T-helper 1 cell treated with Interleukin-12 subunit alpha and Interleukin-12 subunit beta and Interleukin-4 antibody, amounts not matched to agents 30 μg/mL and 1 μg/mL, for 36 hours (primary cell): ENCODE data around the gene WDR93.

Experiments
- H3K27ac Mint-ChIP-seq: one replicate; pipeline ENCODE4 v1.8.0; 2021; ENCODE audit warnings: mild to moderate bottlenecking, mixed read lengths
- H3K27me3 Mint-ChIP-seq: one replicate; pipeline ENCODE4 v1.8.0; 2021; ENCODE audit warnings: low read depth, mixed read lengths
- H3K36me3 Mint-ChIP-seq: one replicate; pipeline ENCODE4 v1.8.0; 2021; ENCODE audit warnings: low read depth, mixed read lengths
- H3K4me1 Mint-ChIP-seq: one replicate; pipeline ENCODE4 v1.8.0; 2021; ENCODE audit warnings: low read depth, mixed read lengths
- H3K4me3 Mint-ChIP-seq: one replicate; pipeline ENCODE4 v1.8.0; 2021; ENCODE audit warnings: mild to moderate bottlenecking, moderate library complexity, mixed read lengths
- H3K9me3 Mint-ChIP-seq: one replicate; pipeline ENCODE4 v1.8.0; 2021; ENCODE audit warnings: mixed read lengths

Gene WDR93

DNA sequence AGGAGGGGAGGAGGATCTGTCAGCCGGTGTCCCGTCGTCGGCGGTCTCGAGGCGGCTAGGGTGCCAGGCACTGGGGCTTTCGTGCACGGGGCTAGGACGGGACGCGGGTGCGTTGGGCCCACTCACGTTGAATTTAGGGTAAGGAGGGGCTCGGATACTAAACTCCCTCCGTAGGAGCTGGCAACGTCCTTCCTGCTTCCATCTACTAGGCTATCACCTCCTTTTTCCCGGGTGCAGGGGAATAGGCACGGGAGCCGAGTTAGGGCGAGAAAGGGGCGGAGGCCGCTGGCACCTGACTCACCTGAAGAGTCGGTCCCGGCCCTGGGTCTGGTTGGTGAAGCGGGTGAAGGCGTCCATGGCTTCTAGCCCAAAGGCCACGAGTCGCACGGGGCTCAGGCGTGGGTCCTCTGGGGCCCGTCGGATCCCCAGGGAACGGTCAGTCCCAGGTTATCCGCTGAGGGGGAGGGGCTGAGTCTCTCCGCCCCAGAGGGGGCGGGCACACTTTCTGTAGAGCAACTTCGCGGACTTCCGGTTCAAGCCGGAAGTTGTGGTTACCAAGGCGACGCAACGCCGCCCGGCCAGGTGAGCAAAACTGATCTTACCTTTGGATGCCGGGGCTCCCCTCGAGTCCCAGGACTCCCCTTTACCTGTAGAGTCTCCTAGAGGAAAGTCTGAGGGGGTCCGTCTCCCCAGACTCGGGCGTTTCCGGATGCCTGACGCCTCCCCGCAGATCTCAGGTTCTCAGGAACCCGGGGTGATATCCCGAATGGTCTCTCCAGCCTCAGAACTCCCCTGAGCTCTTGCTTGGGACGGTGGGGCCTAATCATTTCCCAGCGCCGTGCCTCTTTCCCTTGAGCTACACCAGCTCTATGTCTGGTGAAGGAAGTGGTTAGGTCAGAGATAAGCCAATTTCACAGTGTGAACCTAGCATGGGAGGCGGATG, at the start of gene WDR93, which contains the start of gene PEX11A:
Gene WDR93, plus strand, starts transcription at position 536 of the 943 bp plus-strand sequence. CDS start 10,936 bp downstream, outside the sequence.
Gene PEX11A, minus strand, starts transcription at position 479 of the 943 bp plus-strand sequence. Its CDS starts 122 bp downstream, at position 357.
- Mint-ChIP-seq H3K36me3 (peaks cover 3% of the 10 kb centered on the region), H3K27me3 (peaks cover 15% of the 10 kb centered on the region), H3K4me1 (peaks cover 15% of the 10 kb centered on the region), H3K27ac (peak within 1 kb of the TSS; percentile 75), H3K4me3 (peak within 1 kb of the TSS; percentile 84), H3K9me3 (peaks cover 4% of the 10 kb centered on the region)

GRCh38 chr15:89641053-89641452, 49.6 kb upstream of the WDR93 start:
- Mint-ChIP-seq H3K36me3 (no peaks in the 10 kb centered on the region), H3K4me1 (no peaks in the 10 kb centered on the region), H3K27me3 (no peaks in the 10 kb centered on the region), H3K9me3 (no peaks in the 10 kb centered on the region), H3K4me3 (no peak overlapping the region), H3K27ac (no peak overlapping the region)

DNA sequence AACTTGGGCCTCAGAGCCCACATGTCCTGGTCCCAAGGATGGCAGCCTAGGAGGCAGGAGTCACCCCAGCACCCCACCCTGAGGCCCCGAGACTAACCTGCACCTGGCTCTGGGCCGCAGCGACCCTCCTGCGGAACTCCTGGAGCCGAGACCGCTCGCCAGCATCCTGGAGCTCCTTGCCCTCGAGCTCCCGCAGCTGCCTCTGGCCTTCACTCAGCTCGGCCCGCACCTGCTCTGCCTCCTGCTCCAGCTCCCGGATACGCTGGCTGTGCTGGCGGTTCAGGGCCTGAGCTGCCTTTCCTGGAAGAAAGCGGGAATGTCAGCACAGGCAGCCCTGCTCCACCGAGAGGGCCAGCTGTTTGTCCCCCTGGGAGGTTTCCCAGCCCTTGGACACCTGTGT, 48.5 kb upstream of the WDR93 start:
- Mint-ChIP-seq H3K27me3 (no peaks in the 10 kb centered on the region), H3K4me1 (peaks cover under 1% of the 10 kb centered on the region), H3K36me3 (no peaks in the 10 kb centered on the region), H3K4me3 (no peak overlapping the region), H3K9me3 (no peaks in the 10 kb centered on the region), H3K27ac (no peak overlapping the region)

DNA sequence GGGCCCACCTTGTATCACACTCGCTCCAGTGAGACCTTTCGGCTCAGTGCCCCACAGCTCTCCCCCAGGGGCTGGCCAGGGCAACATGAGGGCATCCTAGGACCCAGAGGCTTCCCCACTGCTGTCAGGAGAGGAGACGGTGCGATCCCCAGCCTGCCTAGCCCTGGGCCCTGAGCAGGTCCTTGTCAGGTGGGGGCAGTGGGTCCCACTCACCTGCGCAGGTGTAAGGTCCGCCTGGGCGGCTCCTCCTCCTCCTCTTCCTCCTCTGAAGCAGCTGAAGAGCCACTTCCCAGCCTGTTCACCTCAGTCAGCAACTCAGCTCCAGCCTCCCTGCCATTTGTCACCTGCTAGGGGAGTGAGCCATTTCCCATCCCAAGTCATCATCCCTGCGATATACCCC, 44.9 kb upstream of the WDR93 start:
- H3K36me3 Mint-ChIP-seq, result no peaks in the 10 kb centered on the region
- no peaks in the 10 kb centered on the region for H3K9me3 Mint-ChIP-seq
- no peaks in the 10 kb centered on the region for H3K27me3 Mint-ChIP-seq
- peaks cover 2% of the 10 kb centered on the region for H3K4me1 Mint-ChIP-seq
- no peak overlapping the region for H3K27ac Mint-ChIP-seq
- H3K4me3 Mint-ChIP-seq, result no peak overlapping the region

- no peaks in the 10 kb centered on the region for H3K27me3 Mint-ChIP-seq
- H3K4me1 Mint-ChIP-seq, result peaks cover 2% of the 10 kb centered on the region
- H3K36me3 Mint-ChIP-seq, result no peaks in the 10 kb centered on the region
- no peaks in the 10 kb centered on the region for H3K9me3 Mint-ChIP-seq
- no peak overlapping the region for H3K4me3 Mint-ChIP-seq
- H3K27ac Mint-ChIP-seq, result no peak overlapping the region
Observed at GRCh38 chr15:89646416-89647141, 44.0 kb upstream of the WDR93 start.

- H3K9me3 Mint-ChIP-seq, result no peaks in the 10 kb centered on the region
- H3K4me1 Mint-ChIP-seq, result peaks cover 2% of the 10 kb centered on the region
- H3K36me3 Mint-ChIP-seq, result no peaks in the 10 kb centered on the region
- no peaks in the 10 kb centered on the region for H3K27me3 Mint-ChIP-seq
- no peak overlapping the region for H3K27ac Mint-ChIP-seq
- no peak overlapping the region for H3K4me3 Mint-ChIP-seq
Observed at GRCh38 chr15:89647191-89647851, 43.3 kb upstream of the WDR93 start.

DNA sequence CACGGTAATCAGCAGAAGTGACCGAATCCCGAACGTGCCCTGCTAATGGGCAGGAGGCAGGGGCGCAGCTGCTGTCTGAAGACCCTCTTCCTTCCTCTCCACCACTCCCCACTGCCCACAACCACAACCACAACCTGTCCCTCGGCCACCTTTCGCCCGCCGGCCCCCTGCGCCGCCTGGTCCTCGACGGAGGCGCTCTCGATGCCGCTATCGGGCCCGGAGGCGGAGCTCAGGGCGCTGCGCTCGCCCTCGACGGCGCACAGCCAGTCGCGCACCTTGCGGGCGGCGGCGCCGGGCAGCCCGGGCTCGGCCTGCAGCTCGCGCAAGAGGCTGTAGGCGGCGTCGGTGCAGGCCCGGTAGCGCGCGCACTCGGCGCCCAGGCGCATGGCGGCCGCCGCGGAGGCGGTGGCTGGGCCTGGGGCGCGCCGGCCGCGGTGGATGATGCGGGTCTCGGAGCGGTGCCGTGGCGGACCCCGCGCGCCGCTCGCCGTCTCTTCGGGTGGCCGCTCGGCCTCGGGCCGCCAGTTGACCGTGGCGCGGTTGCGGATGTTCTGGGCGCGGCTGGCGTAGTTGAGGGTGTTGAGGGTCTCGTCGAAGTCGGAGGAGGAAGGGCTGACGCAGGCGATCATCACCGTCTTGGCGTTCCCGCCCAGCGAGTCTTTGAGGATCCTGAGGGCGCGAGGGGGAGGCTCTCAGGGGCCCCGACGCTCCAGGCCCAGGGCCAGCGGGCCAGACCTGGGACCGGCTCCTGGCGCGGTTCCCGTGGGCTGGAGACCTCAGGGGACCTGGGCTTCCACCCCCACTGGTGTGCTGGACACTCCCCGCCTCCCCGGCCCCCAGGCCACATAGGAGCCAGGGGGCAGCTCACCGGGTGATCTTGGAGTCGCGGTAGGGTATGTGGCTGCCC, 42.3 kb upstream of the WDR93 start:
- Mint-ChIP-seq H3K9me3 (no peaks in the 10 kb centered on the region), H3K36me3 (no peaks in the 10 kb centered on the region), H3K4me1 (peaks cover 2% of the 10 kb centered on the region), H3K4me3 (no peak overlapping the region), H3K27ac (no peak overlapping the region), H3K27me3 (peaks cover 4% of the 10 kb centered on the region)

- peaks cover 2% of the 10 kb centered on the region for H3K4me1 Mint-ChIP-seq
- no peak overlapping the region for H3K4me3 Mint-ChIP-seq
- H3K27ac Mint-ChIP-seq, result no peak overlapping the region
- peaks cover 11% of the 10 kb centered on the region for H3K27me3 Mint-ChIP-seq
- no peaks in the 10 kb centered on the region for H3K9me3 Mint-ChIP-seq
- H3K36me3 Mint-ChIP-seq, result no peaks in the 10 kb centered on the region
Observed at GRCh38 chr15:89649013-89649625, 41.5 kb upstream of the WDR93 start.

- Mint-ChIP-seq H3K9me3 (no peaks in the 10 kb centered on the region), H3K4me3 (no peak overlapping the region), H3K27me3 (peaks cover 17% of the 10 kb centered on the region)
Observed at GRCh38 chr15:89649716-89650115, 40.9 kb upstream of the WDR93 start.

DNA sequence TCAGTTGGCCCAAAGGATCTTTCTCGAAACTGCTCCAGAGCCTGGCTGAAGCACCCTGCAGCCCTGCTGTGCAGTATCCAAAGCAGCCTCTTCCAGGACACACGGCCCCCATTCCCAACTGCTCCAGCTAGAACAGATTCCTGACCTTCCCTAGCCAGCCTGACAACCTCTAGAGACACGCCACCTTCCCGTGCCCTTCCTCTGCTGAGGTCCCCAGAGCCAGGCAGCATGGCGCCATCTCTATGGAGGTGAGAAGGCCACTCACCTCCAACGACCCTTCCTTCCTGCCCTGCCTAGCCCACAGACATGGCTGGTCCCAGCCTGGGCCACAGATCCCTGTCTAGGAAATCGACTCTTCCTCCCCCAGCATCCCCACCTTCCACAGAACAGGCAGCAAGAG, 38.5 kb upstream of the WDR93 start:
- peaks cover 11% of the 10 kb centered on the region for H3K4me1 Mint-ChIP-seq
- no peak overlapping the region for H3K27ac Mint-ChIP-seq
- peaks cover 36% of the 10 kb centered on the region for H3K27me3 Mint-ChIP-seq
- H3K4me3 Mint-ChIP-seq, result no peak overlapping the region
- H3K36me3 Mint-ChIP-seq, result peaks cover 4% of the 10 kb centered on the region
- no peaks in the 10 kb centered on the region for H3K9me3 Mint-ChIP-seq

More at GRCh38 chr15:89649716-89650115, 40.9 kb upstream of the WDR93 start:
- H3K27ac Mint-ChIP-seq, result no peak overlapping the region
- peaks cover 6% of the 10 kb centered on the region for H3K4me1 Mint-ChIP-seq
- no peaks in the 10 kb centered on the region for H3K36me3 Mint-ChIP-seq

DNA sequence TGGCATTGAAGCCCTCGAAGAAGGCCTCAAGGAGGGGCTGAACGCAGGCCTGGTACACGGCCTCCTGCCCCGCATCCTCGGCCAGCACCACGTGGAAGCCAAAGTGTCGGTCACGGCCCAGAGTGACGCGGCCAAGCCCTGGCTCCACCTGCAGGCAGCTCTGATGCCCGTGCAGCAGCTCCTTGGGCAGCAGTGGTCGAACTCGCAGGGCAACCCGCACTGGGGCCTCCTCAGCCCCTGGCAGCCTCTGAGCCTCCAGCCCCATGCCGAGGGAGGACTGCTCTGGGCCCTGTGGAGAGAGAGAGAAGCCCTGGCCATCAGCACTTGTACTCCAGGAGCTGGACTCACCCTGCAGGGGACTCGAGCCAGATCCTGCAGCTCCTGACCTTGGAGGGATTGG, 37.9 kb upstream of the WDR93 start:
- Mint-ChIP-seq H3K27ac (no peak overlapping the region), H3K36me3 (peaks cover 4% of the 10 kb centered on the region), H3K4me3 (no peak overlapping the region), H3K9me3 (no peaks in the 10 kb centered on the region), H3K4me1 (peaks cover 10% of the 10 kb centered on the region), H3K27me3 (peaks cover 36% of the 10 kb centered on the region)

DNA sequence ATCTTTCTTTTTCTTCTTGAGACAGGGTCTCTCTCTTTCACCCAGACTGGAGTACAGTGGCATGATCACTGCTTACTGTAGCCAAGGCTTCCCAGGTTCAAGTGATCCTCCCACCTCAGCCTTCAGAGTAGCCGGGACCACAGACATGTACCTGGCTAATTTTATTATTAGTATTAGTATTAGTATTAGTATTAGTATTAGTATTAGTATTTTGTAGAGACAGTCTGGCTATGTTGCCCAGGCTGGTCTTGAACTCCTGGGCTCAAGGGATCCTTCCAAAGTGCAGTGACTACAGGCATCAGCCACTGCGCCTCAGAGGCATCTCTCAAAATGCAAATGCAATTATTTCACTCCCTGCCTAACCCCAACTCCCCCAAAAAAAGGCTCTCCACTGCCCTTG, 37.0 kb upstream of the WDR93 start:
- H3K4me1 Mint-ChIP-seq, result peaks cover 10% of the 10 kb centered on the region
- H3K36me3 Mint-ChIP-seq, result peaks cover 4% of the 10 kb centered on the region
- no peak overlapping the region for H3K27ac Mint-ChIP-seq
- H3K4me3 Mint-ChIP-seq, result no peak overlapping the region
- H3K27me3 Mint-ChIP-seq, result peaks cover 36% of the 10 kb centered on the region
- H3K9me3 Mint-ChIP-seq, result no peaks in the 10 kb centered on the region

- H3K27ac Mint-ChIP-seq, result no peak overlapping the region
Observed at GRCh38 chr15:89654301-89654761, 36.3 kb upstream of the WDR93 start.

More at GRCh38 chr15:89654301-89654761, 36.3 kb upstream of the WDR93 start:
- H3K4me1 Mint-ChIP-seq, result peaks cover 10% of the 10 kb centered on the region
- H3K27me3 Mint-ChIP-seq, result peaks cover 42% of the 10 kb centered on the region
- no peaks in the 10 kb centered on the region for H3K9me3 Mint-ChIP-seq
- H3K4me3 Mint-ChIP-seq, result peak overlapping the region; percentile 78
- H3K36me3 Mint-ChIP-seq, result peaks cover 4% of the 10 kb centered on the region
